Ascending aorta (tissue), 2 donors: ENCODE results near the gene NRXN3. TPM values are rescaled to one million over a fixed set of nuclear protein-coding genes. Genes with fewer than 3 reads are reported as not detected.

Experiments used
- DNase-seq, 2 donors: peaks; one replicate each; pipeline ENCODE4 v3.0.0-alpha.2; 2019; ENCODE audit warnings: low spot score in 2 of 2
- H3K27ac ChIP-seq, 2 donors: fragments of 200-600 bp; sonication (generic); one replicate each; pipeline ENCODE4 v1.5.1; 2016 to 2017; ENCODE audit warnings: mild to moderate bottlenecking in 1 of 2
- H3K27me3 ChIP-seq: fragments of 200-600 bp; sonication (generic); one replicate; pipeline ENCODE4 v1.5.1; 2017
- H3K36me3 ChIP-seq, 2 donors: fragments of 200-600 bp; sonication (generic); one replicate each; pipeline ENCODE4 v1.5.1; 2016
- H3K4me1 ChIP-seq, 2 donors: fragments of 200-600 bp; sonication (generic); one replicate each; pipeline ENCODE4 v1.5.1; 2016 to 2017; ENCODE audit warnings: mild to moderate bottlenecking in 1 of 2
- H3K4me3 ChIP-seq, 2 donors: fragments of 200-600 bp; sonication (generic); one replicate each; pipeline ENCODE4 v1.5.1; 2016 to 2017; ENCODE audit warnings: mild to moderate bottlenecking in 1 of 2
- H3K9me3 ChIP-seq, 2 donors: fragments of 200-600 bp; sonication (generic); one replicate each; pipeline ENCODE4 v1.5.1; 2016
- intact Hi-C: fragments of 100-400 bp; cut with DNase I; formaldehyde crosslinking; loops from one replicate; pipeline ENCODE4 v1.15.1; 2023
- total RNA-seq: library from RNA; depleted of rRNA; stranded (reverse); fragments of >200 nt; gene quantifications from one replicate; pipeline ENCODE4 v1.1.0, GENCODE V29; 2016
- TF ChIP-seq, protein P1 (sequence below), 3 experiments: fragments of 200-600 bp in 2 of 3; fragments of 450-650 bp in 1 of 3; sonication (generic) in 2 of 3; IDR thresholded peaks; one replicate each; pipeline ENCODE4 v1.5.1; 2016 to 2019; ENCODE audit warnings: antibody characterized with exemption in 3 of 3, mild to moderate bottlenecking in 1 of 3, moderate library complexity in 1 of 3

NRXN3 gene
- total RNA-seq, 1 donor from 2014 or later, result 21.0 TPM

DNA sequence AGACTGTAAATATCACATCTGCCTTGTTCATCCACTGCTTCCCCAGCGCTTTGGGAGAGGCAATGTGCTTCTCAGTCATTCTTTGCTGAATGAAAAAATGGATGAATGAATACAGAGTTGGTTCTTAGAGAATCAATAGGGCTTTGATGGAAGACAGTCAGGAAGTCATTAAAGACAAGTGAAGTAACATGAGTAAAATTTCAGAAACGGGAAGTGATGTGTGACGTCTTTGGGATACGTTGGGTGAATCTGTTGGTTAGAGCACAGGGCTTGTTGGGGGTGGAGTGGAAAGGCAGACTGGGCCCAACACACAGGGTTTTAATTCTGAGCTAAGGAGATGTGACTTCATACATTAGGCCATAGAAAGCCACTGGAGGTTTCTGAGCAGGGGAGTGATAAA, 39.0 kb upstream of the NRXN3 start:
- H3K36me3 ChIP-seq, result no peaks in the 10 kb centered on the region
- intact Hi-C loops, result no loop called here
- no peaks in the 10 kb centered on the region for H3K9me3 ChIP-seq
- H3K27me3 ChIP-seq, result no peaks in the 10 kb centered on the region
- TF ChIP-seq, protein P1, sequence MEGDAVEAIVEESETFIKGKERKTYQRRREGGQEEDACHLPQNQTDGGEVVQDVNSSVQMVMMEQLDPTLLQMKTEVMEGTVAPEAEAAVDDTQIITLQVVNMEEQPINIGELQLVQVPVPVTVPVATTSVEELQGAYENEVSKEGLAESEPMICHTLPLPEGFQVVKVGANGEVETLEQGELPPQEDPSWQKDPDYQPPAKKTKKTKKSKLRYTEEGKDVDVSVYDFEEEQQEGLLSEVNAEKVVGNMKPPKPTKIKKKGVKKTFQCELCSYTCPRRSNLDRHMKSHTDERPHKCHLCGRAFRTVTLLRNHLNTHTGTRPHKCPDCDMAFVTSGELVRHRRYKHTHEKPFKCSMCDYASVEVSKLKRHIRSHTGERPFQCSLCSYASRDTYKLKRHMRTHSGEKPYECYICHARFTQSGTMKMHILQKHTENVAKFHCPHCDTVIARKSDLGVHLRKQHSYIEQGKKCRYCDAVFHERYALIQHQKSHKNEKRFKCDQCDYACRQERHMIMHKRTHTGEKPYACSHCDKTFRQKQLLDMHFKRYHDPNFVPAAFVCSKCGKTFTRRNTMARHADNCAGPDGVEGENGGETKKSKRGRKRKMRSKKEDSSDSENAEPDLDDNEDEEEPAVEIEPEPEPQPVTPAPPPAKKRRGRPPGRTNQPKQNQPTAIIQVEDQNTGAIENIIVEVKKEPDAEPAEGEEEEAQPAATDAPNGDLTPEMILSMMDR (IDR thresholded peaks at IDR 0.05), result no peak
- no peak overlapping the region for H3K27ac ChIP-seq
- no peaks in the 10 kb centered on the region for H3K4me1 ChIP-seq
- no peak overlapping the region for H3K4me3 ChIP-seq
- DNase-seq, result no peak

DNA sequence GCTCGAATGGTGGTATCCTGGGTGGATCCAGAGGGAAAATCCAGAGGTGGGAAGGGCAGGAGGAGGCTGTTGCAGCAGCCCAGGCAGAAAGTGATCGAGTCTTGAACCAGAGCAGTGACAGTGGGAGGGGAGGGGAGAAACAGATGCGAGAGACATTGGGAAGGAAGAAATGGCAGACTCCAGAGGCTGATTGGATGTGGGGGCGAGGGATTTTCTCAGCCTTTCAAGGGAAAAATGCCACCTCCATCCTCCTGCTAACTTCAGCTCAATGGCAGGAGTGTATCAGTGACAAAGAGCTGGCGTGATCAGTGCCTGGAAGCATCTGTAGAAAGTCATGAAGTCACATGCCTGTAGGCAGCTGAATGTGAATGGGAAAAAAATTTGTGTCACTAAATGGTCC, 38.6 kb upstream of the NRXN3 start:
- no peak overlapping the region for H3K4me3 ChIP-seq
- H3K9me3 ChIP-seq, result no peaks in the 10 kb centered on the region
- H3K27me3 ChIP-seq, result no peaks in the 10 kb centered on the region
- intact Hi-C loops, result no loop called here
- TF ChIP-seq, protein P1 (IDR thresholded peaks at IDR 0.05), result no peak
- H3K27ac ChIP-seq, result no peak overlapping the region
- H3K4me1 ChIP-seq, result no peaks in the 10 kb centered on the region
- H3K36me3 ChIP-seq, result no peaks in the 10 kb centered on the region
- DNase-seq, result no peak

DNA sequence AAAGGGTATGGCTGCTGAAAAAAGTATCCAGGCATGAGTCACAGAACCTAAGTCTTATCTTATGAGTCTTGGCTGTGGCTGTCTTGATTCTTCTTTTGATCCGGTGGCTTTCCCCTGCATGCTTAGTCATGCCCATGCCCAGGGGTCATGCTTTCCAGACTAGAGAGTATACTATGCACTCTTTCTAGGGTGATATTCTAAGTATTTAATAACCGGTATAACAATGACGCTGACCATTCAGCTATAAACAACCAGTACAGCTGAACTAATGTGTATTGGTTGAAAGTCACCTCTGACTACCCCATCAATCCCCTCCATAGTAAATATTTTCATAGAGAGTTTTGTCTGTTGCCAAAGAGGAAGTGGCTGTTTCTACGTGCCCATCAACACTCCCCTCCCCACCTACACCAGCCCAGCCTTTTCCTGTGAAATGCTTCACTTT, 34.7 kb upstream of the NRXN3 start:
- no peaks in the 10 kb centered on the region for H3K27me3 ChIP-seq
- H3K27ac ChIP-seq, result no peak overlapping the region
- no peaks in the 10 kb centered on the region for H3K4me1 ChIP-seq
- no peak for DNase-seq
- H3K9me3 ChIP-seq, result no peaks in the 10 kb centered on the region
- no peak overlapping the region for H3K4me3 ChIP-seq
- intact Hi-C loops, result no loop called here
- TF ChIP-seq, protein P1 (IDR thresholded peaks at IDR 0.05), result no peak
- H3K36me3 ChIP-seq, result no peaks in the 10 kb centered on the region

DNA sequence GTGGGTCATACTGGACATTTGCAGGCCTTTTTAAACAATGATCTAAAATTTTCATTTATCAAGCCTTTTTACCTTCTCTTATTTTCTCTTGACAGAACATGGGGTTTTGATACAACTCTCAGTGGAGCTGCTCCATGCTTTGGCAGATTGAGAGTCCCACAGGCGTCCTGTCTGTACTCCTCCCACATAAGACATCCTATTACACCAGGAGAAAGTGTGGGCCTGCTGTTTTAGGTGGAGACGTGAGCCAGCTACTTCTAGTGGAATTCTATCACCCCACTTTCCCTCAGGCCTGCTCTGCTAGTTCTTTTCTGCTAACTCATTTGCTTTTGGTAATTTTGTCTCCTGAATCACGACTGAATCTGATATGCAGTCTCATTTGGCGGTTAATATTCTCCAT, 33.5 kb upstream of the NRXN3 start:
- Histone ChIP-seq H3K4me1 (no peaks in the 10 kb centered on the region), H3K27me3 (no peaks in the 10 kb centered on the region), H3K36me3 (no peaks in the 10 kb centered on the region), H3K9me3 (no peaks in the 10 kb centered on the region), H3K27ac (no peak overlapping the region), H3K4me3 (no peak overlapping the region)
- DNase-seq, result no peak
- intact Hi-C loops, result no loop called here
- TF ChIP-seq, protein P1 (IDR thresholded peaks at IDR 0.05), result no peak

DNA sequence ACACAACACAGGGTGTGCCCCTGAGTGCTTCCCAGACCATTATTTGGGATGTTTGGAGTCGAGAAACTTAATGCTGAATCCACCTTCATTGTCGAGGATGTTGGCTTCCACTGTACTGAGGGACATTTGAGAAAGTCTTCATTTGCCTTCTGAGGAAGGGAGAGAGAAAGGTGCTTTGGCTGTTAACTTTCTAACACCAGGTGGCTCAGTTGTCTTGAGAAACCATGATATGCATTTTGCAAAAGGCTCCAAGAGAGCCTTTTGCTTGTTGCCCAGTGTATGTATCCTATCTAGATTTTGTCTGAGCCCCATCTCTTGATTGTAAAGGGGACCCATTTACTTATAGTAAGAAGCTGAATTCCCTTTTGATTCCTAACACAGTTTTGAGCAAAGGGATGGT, 28.6 kb upstream of the NRXN3 start:
- H3K9me3 ChIP-seq, result no peaks in the 10 kb centered on the region
- TF ChIP-seq, protein P1 (IDR thresholded peaks at IDR 0.05), result no peak
- no peak overlapping the region for H3K4me3 ChIP-seq
- intact Hi-C loops, result no loop called here
- H3K27me3 ChIP-seq, result no peaks in the 10 kb centered on the region
- DNase-seq, result no peak
- no peaks in the 10 kb centered on the region for H3K4me1 ChIP-seq
- H3K36me3 ChIP-seq, result no peaks in the 10 kb centered on the region
- H3K27ac ChIP-seq, result no peak overlapping the region

DNA sequence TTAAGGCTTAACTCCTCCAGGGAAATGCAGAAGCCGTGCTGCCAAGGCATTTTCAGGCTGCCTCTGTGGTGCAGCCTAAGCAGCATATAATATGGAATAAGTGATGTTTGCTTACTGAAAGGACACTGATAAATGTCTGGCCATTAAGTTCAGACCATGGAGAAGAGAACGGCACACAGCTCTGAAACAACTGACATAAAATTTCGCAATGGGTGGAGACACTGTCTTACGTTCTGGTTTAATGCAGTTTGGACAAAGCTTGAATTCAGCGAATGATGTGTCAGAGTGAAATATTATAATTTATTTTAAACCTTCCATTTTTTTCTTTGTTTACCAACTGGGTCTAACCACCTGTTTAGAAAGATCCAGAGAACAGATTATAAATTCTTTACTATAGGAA, 27.2 kb upstream of the NRXN3 start:
- no peak for DNase-seq
- intact Hi-C loops, result no loop called here
- Histone ChIP-seq H3K36me3 (no peaks in the 10 kb centered on the region), H3K4me3 (no peak overlapping the region), H3K27me3 (no peaks in the 10 kb centered on the region), H3K9me3 (no peaks in the 10 kb centered on the region), H3K27ac (no peak overlapping the region), H3K4me1 (no peaks in the 10 kb centered on the region)
- TF ChIP-seq, protein P1 (IDR thresholded peaks at IDR 0.05), result no peak
